ENCODE measurements around the gene TIRAP.

Gene TIRAP

GRCh38 chr11:126328001-126328390, 45.1 kb downstream of the TIRAP start:
- DNase-seq = no peak

GRCh38 chr11:126328444-126328843, 45.6 kb downstream of the TIRAP start:
- no peak for DNase-seq

GRCh38 chr11:126328938-126329643, 46.2 kb downstream of the TIRAP start:
- DNase-seq = no peak

GRCh38 chr11:126329644-126330211, 46.8 kb downstream of the TIRAP start:
- DNase-seq = no peak

GRCh38 chr11:126331286-126331685, 48.4 kb downstream of the TIRAP start:
- no peak for DNase-seq

GRCh38 chr11:126332221-126332711, 49.4 kb downstream of the TIRAP start:
- no peak for DNase-seq

- DNase-seq = no peak
These were observed 50.2 kb downstream of the TIRAP start for GRCh38 chr11:126333142-126333541.

- no peak for DNase-seq
These were observed 52.0 kb downstream of the TIRAP start for GRCh38 chr11:126334659-126335462.

GRCh38 chr11:126335463-126335760, 52.5 kb downstream of the TIRAP start:
- no peak for DNase-seq

GRCh38 chr11:126336138-126336541, 53.2 kb downstream of the TIRAP start:
- no peak for DNase-seq

- no peak for DNase-seq
These were observed 53.8 kb downstream of the TIRAP start for GRCh38 chr11:126336671-126337101.

GRCh38 chr11:126337126-126337473, 54.2 kb downstream of the TIRAP start:
- DNase-seq = no peak

GRCh38 chr11:126337474-126338241, 54.8 kb downstream of the TIRAP start:
- DNase-seq = no peak

- no peak for DNase-seq
These were observed 55.6 kb downstream of the TIRAP start for GRCh38 chr11:126338346-126339055.

GRCh38 chr11:126339073-126339862, 56.4 kb downstream of the TIRAP start:
- DNase-seq = no peak

GRCh38 chr11:126339863-126340434, 57.1 kb downstream of the TIRAP start:
- DNase-seq = no peak

GRCh38 chr11:126340960-126341606, 58.2 kb downstream of the TIRAP start:
- DNase-seq = no peak

- no peak for DNase-seq
These were observed 58.9 kb downstream of the TIRAP start for GRCh38 chr11:126341760-126342161.

- no peak for DNase-seq
These were observed 60.2 kb downstream of the TIRAP start for GRCh38 chr11:126343051-126343450.

Measured in NCI-H1694 treated with DMSO at 0.1 percent for 48 hours (cell line).